Measurements from ENCODE around the gene COL18A1.
"Not testable (repeated sequence)": the region's sequence is repeated elsewhere in the genome, so short reads cannot be mapped to it uniquely, and the experiment has no call there.

DNA sequence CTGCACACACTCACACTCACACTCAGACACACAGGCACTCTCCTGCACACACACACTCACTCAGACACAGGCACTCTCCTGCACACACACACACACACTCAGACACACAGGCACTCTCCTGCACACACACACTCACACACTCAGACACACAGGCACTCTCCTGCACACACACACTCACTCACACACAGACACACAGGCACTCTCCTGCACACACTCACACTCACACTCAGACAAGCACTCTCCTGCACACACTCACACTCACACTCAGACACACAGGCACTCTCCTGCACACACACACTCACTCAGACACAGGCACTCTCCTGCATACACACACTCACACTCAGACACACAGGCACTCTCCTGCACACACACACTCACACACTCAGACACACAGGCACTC lies 32.9 kb downstream of the COL18A1 start:
- TF ChIP-seq POLR2A (IDR thresholded peaks at IDR 0.05; ENCODE audit: low read depth); CTCF (IDR thresholded peaks at IDR 0.05): not testable (repeated sequence)
